Activated naive CD4-positive, alpha-beta T cell treated with anti-CD3 and anti-CD28 coated beads for 36 hours (primary cell): ENCODE results near the gene PCCA. TPM values are rescaled to one million over a fixed set of nuclear protein-coding genes. Genes with fewer than 3 reads are reported as not detected.
A peak's percentile ranks its signal among the peaks of the same experiment; 100 is the strongest.
"Not testable (repeated sequence)": the region's sequence is repeated elsewhere in the genome, so short reads cannot be mapped to it uniquely, and the experiment has no call there.

Source experiments
- CTCF ChIA-PET: fragments of 350-600 bp; sonication (Branson Sonifier 250); formaldehyde crosslinking; loops from one replicate; lab custom pipeline; 2021; ENCODE audit warnings: antibody characterized with exemption; lab: Charles Lee
- DNase-seq: peaks from one replicate; pipeline ENCODE4 v3.0.0-alpha.2; 2020
- H3K27ac Mint-ChIP-seq: one replicate; pipeline ENCODE4 v1.8.0; 2021; ENCODE audit warnings: mild to moderate bottlenecking, mixed read lengths
- H3K27me3 Mint-ChIP-seq: one replicate; pipeline ENCODE4 v1.8.0; 2021; ENCODE audit warnings: low read depth, mixed read lengths
- H3K36me3 Mint-ChIP-seq: one replicate; pipeline ENCODE4 v1.8.0; 2021; ENCODE audit warnings: low read depth, mixed read lengths
- H3K4me1 Mint-ChIP-seq: one replicate; pipeline ENCODE4 v1.8.0; 2021; ENCODE audit warnings: low read depth, mixed read lengths
- H3K4me3 Mint-ChIP-seq: one replicate; pipeline ENCODE4 v1.8.0; 2021; ENCODE audit warnings: mild to moderate bottlenecking, moderate library complexity, mixed read lengths
- H3K9me3 Mint-ChIP-seq: one replicate; pipeline ENCODE4 v1.8.0; 2021; ENCODE audit warnings: mixed read lengths
- intact Hi-C: fragments of 100-400 bp; cut with micrococcal nuclease; formaldehyde crosslinking; loops from one replicate; pipeline ENCODE4 v1.15.1; 2023
- total RNA-seq, 2 experiments: library from RNA; stranded (reverse); gene quantifications; one replicate each; pipeline ENCODE4 v1.2.3, GENCODE V29; 2021

PCCA gene
- total RNA-seq, 2 experiments from 2014 or later, result 6.8 to 8.1 TPM

DNA sequence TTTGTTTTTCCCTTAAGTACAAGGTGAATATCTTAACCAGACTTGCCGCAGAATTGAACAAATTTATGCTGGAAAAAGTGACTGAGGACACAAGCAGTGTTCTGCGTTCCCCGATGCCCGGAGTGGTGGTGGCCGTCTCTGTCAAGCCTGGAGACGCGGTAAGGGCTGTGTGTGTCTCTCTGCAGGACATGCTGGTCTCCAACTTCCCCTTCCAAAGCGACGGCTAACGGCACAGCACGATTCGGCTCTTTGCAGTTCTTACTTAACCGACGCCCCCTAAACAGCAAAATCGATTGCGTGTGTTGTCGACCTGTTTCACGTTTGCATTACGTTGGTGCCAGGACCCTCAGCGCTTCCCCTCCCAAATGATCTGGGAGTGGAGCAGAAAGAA lies 426.5 kb downstream of the PCCA start:
- Mint-ChIP-seq H3K27ac (no peak overlapping the region), H3K9me3 (no peaks in the 10 kb centered on the region), H3K36me3 (no peaks in the 10 kb centered on the region), H3K4me3 (no peak overlapping the region), H3K4me1 (peaks cover 9% of the 10 kb centered on the region), H3K27me3 (no peaks in the 10 kb centered on the region)
- no peak for DNase-seq
- intact Hi-C loops, result loop anchor here (2.0 kb wide), 2 partner anchors 473 to 1073 kb away; no protein-coding TSS in a partner anchor
- CTCF ChIA-PET, result interaction anchor here (0.5 to 2.0 kb wide), 18 partner anchors 15 to 884 kb away, joined by 3 to 22 read pairs (median 3); no protein-coding TSS in a partner anchor

DNA sequence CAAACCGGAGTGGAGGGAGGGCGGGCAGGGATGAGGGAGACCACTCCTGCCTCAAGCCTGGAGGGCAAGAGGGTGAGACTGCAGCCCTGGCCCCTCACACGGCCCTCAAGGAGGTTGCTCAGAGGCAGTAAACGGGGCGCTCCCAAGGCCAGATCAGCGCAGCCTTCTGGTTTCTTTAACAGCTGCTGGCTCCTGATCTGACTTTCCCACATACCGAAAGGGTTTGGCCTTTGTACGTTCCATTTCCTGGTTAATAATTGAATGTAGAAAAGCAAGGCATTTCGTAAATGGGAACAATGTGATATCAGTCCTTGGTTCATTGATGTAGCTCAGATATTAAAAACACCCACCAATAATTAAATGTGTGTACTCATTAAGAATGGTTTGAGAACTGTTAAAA lies 428.2 kb downstream of the PCCA start:
- peaks cover 13% of the 10 kb centered on the region for H3K4me1 Mint-ChIP-seq
- no peak for DNase-seq
- no peak overlapping the region for H3K27ac Mint-ChIP-seq
- no peak overlapping the region for H3K4me3 Mint-ChIP-seq
- no peaks in the 10 kb centered on the region for H3K36me3 Mint-ChIP-seq
- H3K9me3 Mint-ChIP-seq, result no peaks in the 10 kb centered on the region
- CTCF ChIA-PET, result interaction anchor here (0.5 to 1.3 kb wide), 6 partner anchors 128 to 861 kb away, joined by 3 to 5 read pairs (median 4); no protein-coding TSS in a partner anchor
- intact Hi-C loops, result no loop called here
- no peaks in the 10 kb centered on the region for H3K27me3 Mint-ChIP-seq

DNA sequence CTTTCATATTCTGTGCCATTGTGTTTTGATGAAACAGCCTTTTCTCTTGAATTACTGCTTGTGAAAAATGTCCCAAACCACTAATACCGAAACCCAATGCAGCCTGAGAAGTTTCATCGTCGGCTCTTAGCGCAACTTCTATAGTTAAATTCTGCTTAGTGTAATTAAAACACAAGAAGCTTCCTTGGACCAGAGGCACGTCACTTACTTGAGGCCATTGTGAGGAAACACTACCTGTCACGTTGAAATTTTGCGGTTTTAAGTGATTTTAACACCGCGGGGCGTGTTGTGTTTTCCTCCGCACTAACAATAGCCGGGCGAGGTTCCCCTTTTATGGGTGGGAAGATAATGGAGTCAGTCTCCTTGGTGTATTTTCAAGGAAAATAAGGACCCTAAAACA lies 428.8 kb downstream of the PCCA start:
- DNase-seq, result no peak
- Mint-ChIP-seq H3K4me3 (no peak overlapping the region), H3K27ac (no peak overlapping the region), H3K4me1 (peaks cover 13% of the 10 kb centered on the region), H3K9me3 (no peaks in the 10 kb centered on the region), H3K27me3 (no peaks in the 10 kb centered on the region), H3K36me3 (no peaks in the 10 kb centered on the region)
- CTCF ChIA-PET, result interaction anchor here (1.0 to 1.2 kb wide), 5 partner anchors 601 to 861 kb away, joined by 3 to 5 read pairs (median 3); no protein-coding TSS in a partner anchor
- intact Hi-C loops, result no loop called here

GRCh38 chr13:100518394-100519062 lies 429.6 kb downstream of the PCCA start:
- Mint-ChIP-seq H3K27ac (no peak overlapping the region), H3K4me1 (peaks cover 13% of the 10 kb centered on the region), H3K9me3 (no peaks in the 10 kb centered on the region), H3K27me3 (no peaks in the 10 kb centered on the region), H3K4me3 (no peak overlapping the region), H3K36me3 (no peaks in the 10 kb centered on the region)
- CTCF ChIA-PET, result interaction anchor here (1.0 kb wide), 1 partner anchor 602 kb away, joined by 3 read pairs; no protein-coding TSS in a partner anchor
- no peak for DNase-seq
- intact Hi-C loops, result no loop called here

DNA sequence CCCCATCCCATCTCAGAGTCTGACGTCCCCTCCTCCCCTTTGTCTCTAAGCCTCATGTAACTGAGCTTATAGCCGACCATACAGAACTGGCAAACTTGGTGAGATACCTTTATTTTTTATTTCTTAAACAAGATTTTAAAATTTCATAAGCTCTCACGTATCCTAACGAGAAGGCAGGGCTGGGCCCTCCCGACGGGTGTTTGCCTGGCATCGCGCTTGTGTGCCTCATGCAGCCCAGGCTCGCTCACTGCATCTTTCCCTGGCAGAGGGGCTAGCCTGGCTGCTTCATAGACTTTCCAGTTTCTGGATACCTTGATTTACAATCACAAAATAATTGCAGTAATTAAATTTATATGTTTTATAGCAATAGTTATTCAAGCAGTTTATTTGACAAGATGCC lies 430.7 kb downstream of the PCCA start:
- no peak overlapping the region for H3K27ac Mint-ChIP-seq
- CTCF ChIA-PET, result no interaction called here
- H3K4me1 Mint-ChIP-seq, result peaks cover 11% of the 10 kb centered on the region
- H3K27me3 Mint-ChIP-seq, result no peaks in the 10 kb centered on the region
- no peaks in the 10 kb centered on the region for H3K9me3 Mint-ChIP-seq
- H3K4me3 Mint-ChIP-seq, result no peak overlapping the region
- intact Hi-C loops, result no loop called here
- no peak for DNase-seq
- no peaks in the 10 kb centered on the region for H3K36me3 Mint-ChIP-seq

DNA sequence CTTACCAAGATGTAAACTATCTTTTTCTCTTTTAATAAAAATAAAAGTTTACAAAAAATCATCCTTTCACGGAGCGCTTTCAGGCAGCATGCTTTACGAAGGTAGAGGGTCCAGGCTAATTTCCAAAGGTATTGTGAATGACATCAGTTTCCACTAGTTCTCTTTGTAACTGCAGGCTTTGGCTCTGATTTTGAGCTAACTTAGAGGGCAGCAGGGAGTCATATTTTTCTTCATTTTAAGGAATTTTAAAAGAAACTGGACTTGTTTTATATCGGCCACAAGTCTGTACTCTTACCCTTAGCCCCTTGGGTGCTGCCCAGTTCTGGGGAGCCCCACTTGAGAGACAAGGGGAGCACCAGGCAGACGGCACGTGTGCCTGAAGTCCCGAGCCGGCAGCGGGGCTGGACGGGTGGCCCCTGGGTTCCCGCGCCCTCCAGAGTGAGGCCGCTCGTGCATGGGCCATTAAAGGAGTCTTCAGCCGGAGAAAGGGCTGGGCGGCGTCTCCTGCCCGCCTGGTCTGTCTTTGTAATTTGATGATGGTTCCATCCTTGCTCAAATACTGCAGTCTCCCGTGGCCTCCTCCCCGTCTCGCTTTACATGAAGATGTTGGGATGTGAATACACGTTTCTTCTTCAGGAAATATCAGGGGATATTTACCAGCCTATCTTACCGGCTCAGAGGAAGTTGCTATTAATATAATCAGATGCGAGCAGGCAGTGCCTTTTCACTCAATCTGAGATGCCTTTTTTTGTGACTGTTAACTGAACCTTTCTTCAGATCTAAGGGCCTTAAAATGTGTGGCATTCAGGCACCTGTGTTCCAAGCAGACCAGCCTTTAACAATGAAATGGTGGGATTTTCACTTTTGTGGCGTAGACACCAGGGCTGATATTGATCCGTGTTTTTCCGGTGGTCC lies 432.3 kb downstream of the PCCA start:
- Mint-ChIP-seq H3K36me3 (no peaks in the 10 kb centered on the region), H3K27ac (no peak overlapping the region), H3K27me3 (no peaks in the 10 kb centered on the region), H3K4me3 (peak overlapping the region; percentile 1), H3K9me3 (no peaks in the 10 kb centered on the region), H3K4me1 (peaks cover 10% of the 10 kb centered on the region)
- CTCF ChIA-PET, result no interaction called here
- intact Hi-C loops, result no loop called here
- DNase-seq, result no peak

- Mint-ChIP-seq H3K27me3 (no peaks in the 10 kb centered on the region), H3K36me3 (no peaks in the 10 kb centered on the region), H3K4me3 (peak overlapping the region; percentile 1), H3K4me1 (peaks cover 10% of the 10 kb centered on the region), H3K27ac (no peak overlapping the region), H3K9me3 (no peaks in the 10 kb centered on the region)
- CTCF ChIA-PET, result interaction anchor here (0.6 to 2.3 kb wide), 2 partner anchors 762 to 866 kb away, joined by 3 to 5 read pairs; no protein-coding TSS in a partner anchor
- no peak for DNase-seq
- intact Hi-C loops, result no loop called here
These were observed 433.1 kb downstream of the PCCA start for GRCh38 chr13:100521851-100522617.

DNA sequence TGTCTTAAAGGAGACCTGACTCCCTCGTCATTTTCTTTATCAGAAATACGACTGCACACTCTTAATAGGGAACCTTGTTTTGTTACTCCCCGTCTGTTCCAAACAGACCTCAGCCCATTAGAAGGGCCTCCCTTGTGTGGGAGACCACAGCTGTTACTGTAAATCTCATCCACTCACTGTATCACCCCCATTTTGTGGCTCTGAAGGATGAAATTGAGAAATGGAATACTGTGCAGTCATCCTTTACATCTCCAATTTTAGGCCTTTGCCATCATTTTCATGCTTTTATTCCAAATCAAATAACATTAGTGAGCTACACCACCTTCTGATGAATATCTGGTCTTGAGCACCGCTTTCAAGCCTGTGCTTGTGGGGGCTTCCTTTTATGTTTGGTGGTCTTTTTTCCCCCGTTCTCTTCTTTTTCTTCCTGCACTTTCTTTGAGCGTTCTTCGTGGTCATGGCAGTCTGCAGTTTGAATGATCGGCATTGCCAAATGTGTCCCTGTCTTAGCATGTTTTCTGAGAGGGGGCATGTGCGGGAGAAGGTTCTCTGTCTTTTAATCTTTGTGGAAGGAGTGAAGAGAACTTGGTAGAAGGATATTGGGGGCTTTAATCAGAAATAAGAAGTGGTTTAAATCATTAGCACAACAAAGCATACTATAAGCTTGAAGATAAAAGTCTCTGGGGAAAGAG lies 433.9 kb downstream of the PCCA start:
- H3K36me3 Mint-ChIP-seq, result no peaks in the 10 kb centered on the region
- no peaks in the 10 kb centered on the region for H3K9me3 Mint-ChIP-seq
- H3K27me3 Mint-ChIP-seq, result no peaks in the 10 kb centered on the region
- H3K4me3 Mint-ChIP-seq, result no peak overlapping the region
- intact Hi-C loops, result no loop called here
- H3K27ac Mint-ChIP-seq, result no peak overlapping the region
- CTCF ChIA-PET, result interaction anchor here (2.3 kb wide), 1 partner anchor 866 kb away, joined by 5 read pairs; no protein-coding TSS in a partner anchor
- no peak for DNase-seq
- H3K4me1 Mint-ChIP-seq, result peaks cover 7% of the 10 kb centered on the region

DNA sequence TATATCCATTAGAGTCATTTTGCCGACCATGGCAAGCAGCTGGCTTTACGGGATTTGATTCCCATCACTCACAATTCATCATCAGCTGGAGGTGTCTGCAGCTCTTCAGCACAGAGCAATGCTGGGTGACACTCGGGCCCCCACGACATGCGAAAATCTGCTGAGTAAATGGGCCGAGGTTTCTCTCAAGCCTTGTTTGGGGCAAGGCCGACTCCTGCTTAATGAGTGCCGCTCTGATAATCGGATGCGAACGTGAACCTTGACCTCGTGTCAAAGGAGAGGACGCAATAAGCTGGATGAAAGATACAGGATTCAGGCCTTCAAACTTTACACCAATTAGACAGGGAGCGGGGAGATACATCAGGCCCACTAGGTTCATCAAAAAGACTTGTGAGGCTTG lies 434.5 kb downstream of the PCCA start:
- Mint-ChIP-seq H3K4me3 (no peak overlapping the region), H3K4me1 (peaks cover 4% of the 10 kb centered on the region), H3K27me3 (no peaks in the 10 kb centered on the region), H3K27ac (no peak overlapping the region), H3K36me3 (no peaks in the 10 kb centered on the region), H3K9me3 (no peaks in the 10 kb centered on the region)
- intact Hi-C loops, result no loop called here
- DNase-seq, result no peak
- CTCF ChIA-PET, result interaction anchor here (2.3 kb wide), 1 partner anchor 867 kb away, joined by 5 read pairs; no protein-coding TSS in a partner anchor

DNA sequence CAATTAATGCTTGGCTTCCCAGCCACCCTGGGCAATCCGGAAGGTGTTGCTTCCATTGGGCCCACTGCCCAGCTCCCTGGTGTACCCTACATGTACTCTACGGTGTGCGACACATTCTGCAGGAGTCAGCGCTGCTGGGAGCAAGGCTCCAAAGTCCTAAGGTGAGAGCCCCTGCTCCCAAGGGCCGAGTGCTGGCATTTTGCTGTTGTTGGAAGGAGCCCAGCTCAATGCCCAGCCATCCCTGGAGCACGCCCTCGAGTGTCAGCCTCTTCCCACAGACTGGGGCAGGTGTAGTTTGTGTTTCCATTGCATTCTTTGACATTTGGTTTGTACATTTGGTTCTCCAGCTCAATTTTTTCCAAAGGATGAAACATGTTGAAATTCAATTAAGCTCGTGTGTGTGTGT lies 435.1 kb downstream of the PCCA start:
- no peaks in the 10 kb centered on the region for H3K27me3 Mint-ChIP-seq
- peaks cover 4% of the 10 kb centered on the region for H3K4me1 Mint-ChIP-seq
- H3K9me3 Mint-ChIP-seq, result no peaks in the 10 kb centered on the region
- peaks cover 1% of the 10 kb centered on the region for H3K36me3 Mint-ChIP-seq
- DNase-seq, result no peak
- H3K4me3 Mint-ChIP-seq, result no peak overlapping the region
- intact Hi-C loops, result no loop called here
- H3K27ac Mint-ChIP-seq, result no peak overlapping the region
- CTCF ChIA-PET, result interaction anchor here (1.6 to 2.3 kb wide), 2 partner anchors 10 to 868 kb away, joined by 4 to 5 read pairs; no protein-coding TSS in a partner anchor

DNA sequence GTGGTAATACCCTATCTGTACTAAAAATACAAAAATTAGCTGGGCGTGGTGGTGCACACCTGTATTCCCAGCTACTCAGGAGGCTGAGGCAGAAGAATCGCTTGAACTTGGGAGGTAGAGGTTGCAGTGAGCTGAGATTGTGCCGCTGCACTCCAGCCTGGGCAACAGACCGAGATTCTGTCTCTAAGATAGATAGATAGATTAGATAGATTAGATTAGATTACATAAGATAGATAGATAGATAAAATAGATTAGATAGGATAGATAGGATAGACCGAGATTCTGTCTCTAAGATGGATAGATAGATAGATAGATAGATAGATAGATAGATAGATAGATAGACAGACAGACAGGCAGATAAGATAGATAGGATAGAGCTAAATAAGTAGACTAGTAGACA lies 435.8 kb downstream of the PCCA start:
- intact Hi-C loops, H3K36me3 Mint-ChIP-seq, H3K4me3 Mint-ChIP-seq, H3K27ac Mint-ChIP-seq, DNase-seq, H3K4me1 Mint-ChIP-seq, H3K27me3 Mint-ChIP-seq, H3K9me3 Mint-ChIP-seq: not testable (repeated sequence)
- CTCF ChIA-PET, result interaction anchor here (1.6 kb wide), 1 partner anchor 11 kb away, joined by 4 read pairs; no protein-coding TSS in a partner anchor
